ENCODE measurements around the gene BDH2.

The BDH2 gene

DNA sequence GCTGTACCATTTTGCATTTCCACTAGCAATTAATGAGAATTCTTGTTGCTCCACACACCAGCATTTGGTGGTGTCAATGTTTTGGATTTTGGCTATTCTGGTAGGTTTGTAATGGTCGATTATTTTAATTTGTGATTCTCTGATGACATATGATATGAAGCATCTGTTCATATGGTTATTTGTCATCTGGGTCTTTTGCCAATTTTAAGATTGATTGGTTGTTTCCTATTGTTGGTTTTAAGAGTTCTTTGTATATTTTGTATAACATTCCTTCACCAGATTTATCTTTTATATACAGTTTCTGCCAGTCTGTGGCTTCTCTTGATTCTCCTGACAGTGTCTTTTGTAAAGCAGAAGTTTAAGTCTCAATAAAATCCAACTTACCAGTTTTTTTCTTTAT lies 18.5 kb upstream of the BDH2 start:
- H3K27ac ChIP-seq: no peak overlapping the region
- TF ChIP-seq CTCF (conservative IDR thresholded peaks at IDR 0.05): no peak

DNA sequence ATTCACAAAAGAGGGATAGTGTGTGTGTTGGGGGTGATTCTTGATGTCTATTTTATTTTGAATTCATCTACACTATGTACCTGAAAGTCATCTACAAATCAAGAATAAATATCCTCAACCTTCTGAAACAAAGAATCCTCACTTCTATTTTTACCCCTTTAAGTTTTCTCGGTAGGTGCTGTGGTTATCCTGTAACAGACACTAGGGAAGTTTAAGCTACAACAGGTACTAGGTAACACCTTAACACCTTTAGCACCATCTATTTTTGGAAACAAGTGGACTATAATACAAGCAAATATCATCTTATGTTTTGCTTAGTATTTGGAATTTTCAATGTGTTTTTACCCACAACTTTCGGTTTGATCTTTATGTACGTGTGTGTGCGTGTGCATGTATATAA lies 12.0 kb upstream of the BDH2 start:
- H3K27ac ChIP-seq: no peak overlapping the region
- no peak for TF ChIP-seq CTCF (conservative IDR thresholded peaks at IDR 0.05)

DNA sequence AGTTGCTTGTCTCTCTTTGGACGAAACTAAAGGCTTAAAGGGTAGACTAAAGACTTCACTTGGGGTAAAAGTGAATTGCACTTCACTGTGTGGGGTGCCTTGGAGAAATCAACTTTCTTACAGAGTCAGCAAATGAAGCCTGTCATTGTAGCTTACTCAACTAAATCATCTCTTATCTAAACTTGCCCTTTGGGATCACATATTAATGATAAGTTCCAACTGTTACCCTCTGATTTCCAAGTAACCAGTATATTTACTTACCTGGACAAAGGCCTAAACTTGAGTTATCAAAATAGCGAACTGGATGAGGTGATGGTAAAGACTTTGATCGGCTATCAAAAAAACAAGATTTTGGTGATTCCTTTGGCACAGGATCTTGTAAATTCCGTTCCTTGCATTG lies 8.9 kb upstream of the BDH2 start:
- H3K27ac ChIP-seq: no peak overlapping the region
- no peak for TF ChIP-seq CTCF (conservative IDR thresholded peaks at IDR 0.05)

- no peak for TF ChIP-seq CTCF (conservative IDR thresholded peaks at IDR 0.05)
- no peak overlapping the region for H3K27ac ChIP-seq
Observed at GRCh38 chr4:103105558-103106356, 6.1 kb upstream of the BDH2 start.

- no peak overlapping the region for H3K27ac ChIP-seq
- no peak for TF ChIP-seq CTCF (conservative IDR thresholded peaks at IDR 0.05)
Observed at GRCh38 chr4:103104886-103105285, 5.3 kb upstream of the BDH2 start.

- no peak overlapping the region for H3K27ac ChIP-seq
- no peak for TF ChIP-seq CTCF (conservative IDR thresholded peaks at IDR 0.05)
Observed at GRCh38 chr4:103100691-103101090, 1.1 kb upstream of the BDH2 start.

DNA sequence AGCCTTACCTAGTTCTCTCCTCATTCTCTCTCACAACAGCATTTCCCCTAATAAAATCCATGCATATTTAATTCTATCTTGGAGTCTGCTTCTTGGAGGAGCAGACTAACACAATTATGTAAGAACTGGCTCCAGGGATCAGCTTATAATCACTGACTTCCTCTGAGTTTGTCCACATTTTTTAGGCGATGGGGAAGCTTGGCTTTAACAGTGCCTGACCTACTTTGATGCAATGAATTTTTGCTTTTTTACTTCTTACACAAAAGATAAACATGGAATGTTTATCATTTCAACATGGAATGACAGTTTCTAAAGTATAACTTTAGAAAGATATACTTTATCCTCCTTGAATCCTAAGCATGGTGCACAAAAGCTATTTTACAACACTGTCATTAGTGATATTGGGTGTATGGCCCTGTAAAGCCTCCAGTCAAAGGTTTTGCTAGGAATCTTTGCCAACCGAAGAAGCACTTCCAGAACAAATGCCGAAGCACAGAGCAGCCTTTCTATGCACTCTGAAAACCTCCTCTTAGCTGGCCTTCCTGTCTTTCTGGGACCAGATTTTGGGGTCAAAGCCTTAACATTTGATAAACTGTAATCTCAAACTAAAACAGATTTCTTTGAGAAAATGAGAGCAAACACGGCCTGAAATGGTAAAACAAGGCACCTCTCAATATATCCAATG lies 736 bp downstream of the BDH2 start:
- no peak overlapping the region for H3K27ac ChIP-seq
- no peak for TF ChIP-seq CTCF (conservative IDR thresholded peaks at IDR 0.05)
